GM21423 (cell line): ENCODE data around the gene IFNA1.
A peak's percentile ranks its signal among the peaks of the same experiment; 100 is the strongest.
"Not testable (repeated sequence)": the region's sequence is repeated elsewhere in the genome, so short reads cannot be mapped to it uniquely, and the experiment has no call there.

Experiments used
- ATAC-seq: cut with Tn5 transposase; IDR thresholded peaks from one replicate; pipeline ENCODE4 v1.9.1; 2021; ENCODE audit warnings: mild to moderate bottlenecking, moderate library complexity; ENCODE audit not compliant: unreplicated experiment

Gene IFNA1

DNA sequence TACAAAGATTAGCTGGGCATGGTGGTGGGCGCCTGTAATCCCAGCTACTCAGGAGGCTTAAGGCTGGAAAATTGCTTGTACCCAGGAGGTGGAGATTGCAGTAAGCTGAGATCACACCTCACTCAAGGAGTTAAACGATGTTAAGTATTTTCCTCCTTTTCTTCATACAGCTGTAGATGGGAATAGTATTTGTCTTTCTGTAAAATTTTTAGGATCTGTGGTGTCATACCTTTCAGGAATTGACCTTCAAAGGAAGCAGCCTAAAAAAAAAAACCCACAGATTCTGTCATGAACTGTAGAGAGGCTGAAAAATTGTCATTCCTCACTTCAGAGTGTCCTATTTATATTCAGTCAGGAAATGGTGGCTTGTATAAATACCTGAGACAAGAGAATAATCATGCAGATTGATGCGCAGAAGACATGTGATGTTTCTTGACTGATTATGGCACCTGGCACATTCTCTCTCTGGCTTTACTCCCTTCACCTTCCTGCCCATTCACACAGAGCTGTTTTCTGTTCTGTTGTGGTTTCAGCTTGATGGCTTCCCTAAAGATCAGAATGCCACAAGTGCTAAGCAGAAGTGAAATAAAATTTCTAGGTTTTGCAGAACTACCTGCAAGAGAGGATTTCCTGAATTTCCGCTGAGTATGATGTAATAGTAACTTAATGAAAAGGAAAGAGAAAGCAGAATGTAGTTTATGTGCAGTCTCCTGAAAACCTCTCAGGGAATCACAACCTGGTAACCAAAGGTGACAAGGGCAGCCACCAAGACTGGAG lies 3.8 kb downstream of the IFNA1 start:
- peak; percentile 93 for ATAC-seq

DNA sequence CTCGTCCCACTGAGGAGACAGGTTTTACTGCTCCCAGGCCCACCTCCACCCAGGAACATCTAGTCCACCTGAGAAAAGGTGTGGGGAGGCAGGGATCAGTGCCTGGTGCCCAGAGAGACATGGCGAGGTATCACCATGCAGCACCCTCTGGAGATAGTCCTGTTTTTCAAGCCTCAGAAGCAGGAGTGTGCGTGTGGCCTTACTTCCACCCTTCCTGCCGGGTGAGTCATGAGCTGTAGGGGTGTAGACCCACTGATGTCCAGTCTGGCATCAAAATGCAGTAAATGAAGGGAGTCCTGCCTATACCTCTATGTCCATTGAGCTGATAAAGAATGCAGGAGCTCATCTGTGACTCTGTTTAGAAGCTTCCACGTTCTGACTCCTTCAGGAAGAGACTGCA lies 9.1 kb downstream of the IFNA1 start:
- ATAC-seq: not testable (repeated sequence)

DNA sequence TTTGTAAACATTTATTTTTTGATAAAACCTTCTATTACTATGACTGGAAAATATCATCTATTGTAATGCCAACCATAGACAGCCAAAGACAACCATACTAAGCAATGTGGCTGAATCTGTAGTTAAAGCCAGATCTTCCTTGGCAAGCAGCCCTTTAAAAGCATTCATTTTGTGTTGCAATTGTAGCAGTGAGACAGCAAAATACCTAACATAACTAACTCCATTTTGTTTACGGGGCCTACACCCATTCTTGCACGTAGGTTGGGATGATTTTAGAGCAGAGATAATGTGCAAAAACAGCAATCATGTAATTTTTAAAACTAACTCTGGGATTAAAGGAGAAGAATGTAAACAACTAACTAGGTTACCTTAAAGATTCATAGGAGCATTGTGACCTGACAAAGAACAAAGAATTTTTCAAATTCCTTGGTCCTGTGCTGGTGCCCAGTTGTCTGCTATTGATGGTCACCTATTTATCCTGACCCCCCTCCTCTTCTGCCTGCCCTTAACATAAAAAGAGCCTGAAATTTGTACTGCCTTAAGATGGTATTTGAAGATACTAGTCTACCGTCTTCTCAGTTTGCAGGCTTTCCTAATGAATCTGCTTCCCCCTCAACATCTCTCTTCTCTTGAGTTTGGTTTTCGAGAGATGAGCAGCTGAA lies 10.6 kb downstream of the IFNA1 start:
- no peak for ATAC-seq

DNA sequence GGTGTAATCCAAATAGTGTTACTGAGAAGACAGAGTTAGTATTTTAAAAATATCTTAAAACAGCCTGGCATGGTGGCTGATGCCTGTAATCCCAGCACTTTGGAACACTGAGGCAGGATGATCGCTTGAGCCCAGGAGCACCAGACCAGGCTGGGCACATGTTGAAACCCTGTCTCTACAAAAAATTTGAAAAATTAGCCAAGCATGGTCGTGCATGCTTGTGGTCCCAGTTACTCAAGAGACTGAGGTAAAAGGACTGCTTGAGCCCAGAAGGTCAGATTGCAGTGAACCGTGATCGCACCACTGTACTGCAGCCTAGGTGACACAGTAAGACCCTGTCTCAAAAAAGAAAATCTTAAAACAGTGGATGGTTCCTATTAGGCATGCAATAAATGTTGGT lies 12.4 kb downstream of the IFNA1 start:
- no peak for ATAC-seq

DNA sequence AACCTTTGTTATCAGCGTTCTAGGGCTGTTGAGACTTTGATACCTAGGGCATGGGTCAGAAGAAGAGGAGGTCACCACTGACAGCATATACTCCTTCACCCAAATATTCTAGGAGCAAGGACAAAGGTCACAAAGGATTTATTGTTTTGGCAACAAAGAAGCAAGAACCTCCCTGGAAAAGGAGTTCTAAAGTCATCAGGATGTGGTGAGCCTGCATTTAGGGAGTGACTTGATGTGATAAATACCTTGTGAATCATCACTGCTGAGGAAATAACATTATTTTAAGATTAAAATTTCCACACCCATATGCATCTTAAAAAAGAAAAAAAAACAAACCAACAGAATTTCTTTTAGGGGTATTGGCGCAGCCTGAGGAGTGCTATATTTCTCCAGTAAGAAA lies 13.9 kb downstream of the IFNA1 start:
- no peak for ATAC-seq

DNA sequence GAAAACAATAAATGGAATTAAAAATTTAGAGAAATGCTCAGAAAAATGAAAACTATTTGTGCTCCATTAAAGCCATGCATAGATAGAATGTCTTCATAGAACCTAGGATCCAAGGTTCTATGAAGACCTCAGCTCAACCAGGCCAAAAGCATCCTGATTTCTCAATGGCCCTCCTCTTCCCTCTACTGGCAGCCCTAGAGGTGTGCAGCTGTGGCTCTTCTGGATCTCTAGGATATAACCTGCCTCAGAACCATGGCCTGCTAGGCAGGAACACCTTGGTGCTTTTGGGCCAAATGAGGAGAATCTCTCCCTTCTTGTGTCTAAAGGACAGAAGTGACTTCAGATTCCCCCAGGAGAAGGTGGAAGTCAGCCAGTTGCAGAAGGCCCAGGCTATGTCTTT lies 15.1 kb downstream of the IFNA1 start:
- peak; percentile 78 for ATAC-seq

DNA sequence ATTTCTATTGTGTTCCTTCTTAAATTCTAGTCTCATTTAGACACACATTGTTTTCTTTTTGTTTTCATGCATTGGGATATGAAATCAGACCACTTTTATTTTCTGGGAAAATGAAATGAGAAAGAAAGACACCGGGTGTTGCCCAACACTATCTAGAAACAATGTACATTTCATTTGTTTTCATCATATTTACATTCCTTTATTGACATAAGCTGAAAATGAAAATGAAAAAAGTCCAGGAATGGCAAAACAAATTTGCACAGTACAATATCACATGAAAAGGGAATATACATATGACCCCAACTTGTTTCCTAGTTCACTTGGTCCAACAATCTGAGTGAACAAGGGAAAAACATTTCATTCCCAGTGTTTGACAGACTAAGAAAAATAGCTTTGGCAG lies 21.1 kb downstream of the IFNA1 start:
- no peak for ATAC-seq

DNA sequence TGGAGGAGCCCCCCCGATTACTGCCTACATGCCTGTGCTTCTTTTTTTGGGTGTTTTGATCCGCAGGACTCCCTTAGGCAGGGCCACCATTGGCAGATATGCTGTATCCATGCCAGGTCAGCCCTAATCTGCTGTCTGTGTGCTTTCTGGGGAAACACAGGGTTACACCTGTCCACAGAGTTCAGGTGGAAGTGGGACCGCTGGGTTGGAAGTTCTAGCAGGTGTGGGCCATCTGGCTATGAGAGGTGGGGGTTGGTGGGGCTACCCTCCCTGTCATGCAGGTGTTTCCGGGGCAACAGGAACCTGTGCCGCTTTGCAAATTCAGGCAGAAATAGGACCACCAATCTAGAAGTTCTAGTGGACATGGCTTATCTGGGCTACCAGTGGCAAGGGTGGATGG lies 24.9 kb downstream of the IFNA1 start:
- no peak for ATAC-seq

DNA sequence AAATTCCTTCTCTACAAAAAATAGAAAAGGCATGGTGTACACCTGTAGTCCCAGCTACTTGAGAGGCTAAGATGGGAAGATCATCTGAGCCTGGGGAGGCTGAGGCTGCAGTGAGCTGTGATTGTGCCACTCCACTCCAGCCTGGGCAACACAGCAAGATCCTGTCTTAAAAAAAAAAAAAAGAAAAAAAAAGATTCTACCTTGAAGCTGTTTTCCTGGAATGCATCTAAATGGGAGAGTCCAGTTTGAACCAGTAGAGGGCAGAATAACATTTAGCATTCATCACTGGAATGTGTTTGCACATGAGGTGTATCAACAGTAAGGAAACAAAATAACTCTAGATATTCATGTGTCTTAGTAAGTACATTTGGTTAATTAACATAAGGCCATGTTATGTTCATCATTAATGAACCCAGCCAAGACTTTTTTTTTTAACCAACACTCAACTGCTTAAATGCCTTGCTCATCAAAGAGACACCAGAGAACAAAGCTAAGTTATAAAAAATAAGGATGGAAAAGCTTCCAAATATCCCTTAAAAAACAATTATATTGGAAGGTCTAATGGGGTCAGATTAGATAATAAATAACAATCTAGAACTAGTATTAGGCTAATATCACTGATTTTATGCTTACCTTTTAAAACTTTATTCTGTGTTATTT lies 25.8 kb downstream of the IFNA1 start:
- ATAC-seq: no peak

DNA sequence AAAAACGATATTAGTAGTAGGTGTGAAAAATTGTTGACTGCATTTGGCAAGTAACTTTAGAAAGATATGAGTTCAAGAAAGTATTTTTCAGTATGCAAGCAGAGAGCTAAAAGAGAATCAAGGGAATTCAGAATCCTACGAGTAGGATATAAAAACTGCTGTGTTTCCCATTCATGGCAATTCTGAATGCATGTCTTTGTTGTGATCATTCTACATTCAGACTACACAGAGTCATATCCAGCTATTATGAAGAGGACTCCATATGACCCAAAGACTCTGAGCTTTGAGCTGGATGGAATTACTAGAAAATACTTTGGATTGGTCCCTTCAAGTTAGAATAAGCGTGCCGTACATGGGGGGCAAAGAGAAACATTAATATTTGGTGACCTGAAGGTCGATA lies 29.9 kb downstream of the IFNA1 start:
- no peak for ATAC-seq

DNA sequence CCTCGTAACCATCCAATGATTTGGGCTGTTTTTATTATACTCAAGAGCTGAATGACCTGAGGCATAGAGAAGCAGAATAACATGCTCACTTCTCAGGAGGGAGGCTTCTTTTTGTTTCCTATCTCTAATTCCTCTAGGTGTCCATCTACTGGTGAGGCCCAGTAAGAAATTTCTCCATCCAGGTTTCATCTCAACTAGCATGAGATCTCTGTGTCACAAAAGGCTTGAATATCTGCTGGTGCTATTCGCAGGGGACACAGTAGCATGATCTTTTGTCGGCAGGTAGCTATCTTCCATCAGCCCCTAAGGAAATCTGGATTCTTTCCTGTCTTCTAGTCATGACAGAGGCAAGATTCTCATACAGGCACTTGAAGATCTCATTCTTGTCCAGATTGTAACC lies 33.0 kb downstream of the IFNA1 start:
- no peak for ATAC-seq

DNA sequence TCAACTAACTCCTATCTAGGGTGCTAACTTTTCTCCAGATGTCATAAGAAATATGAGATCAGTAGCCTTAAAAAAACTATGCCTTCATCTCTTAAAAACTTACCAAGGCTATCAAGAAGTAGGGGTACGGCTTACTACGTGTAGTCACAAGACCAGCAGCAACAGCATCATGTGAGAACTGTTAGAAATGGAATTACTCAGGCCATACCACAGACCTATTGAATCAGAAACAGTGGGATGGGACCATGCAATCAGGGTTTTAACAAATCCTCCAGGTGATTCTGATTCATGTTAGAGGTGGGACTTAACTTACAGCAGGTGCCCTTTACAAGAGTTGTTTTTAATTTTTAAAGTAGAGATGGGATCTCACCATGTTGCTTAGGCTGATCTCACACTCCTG lies 37.2 kb downstream of the IFNA1 start:
- no peak for ATAC-seq

DNA sequence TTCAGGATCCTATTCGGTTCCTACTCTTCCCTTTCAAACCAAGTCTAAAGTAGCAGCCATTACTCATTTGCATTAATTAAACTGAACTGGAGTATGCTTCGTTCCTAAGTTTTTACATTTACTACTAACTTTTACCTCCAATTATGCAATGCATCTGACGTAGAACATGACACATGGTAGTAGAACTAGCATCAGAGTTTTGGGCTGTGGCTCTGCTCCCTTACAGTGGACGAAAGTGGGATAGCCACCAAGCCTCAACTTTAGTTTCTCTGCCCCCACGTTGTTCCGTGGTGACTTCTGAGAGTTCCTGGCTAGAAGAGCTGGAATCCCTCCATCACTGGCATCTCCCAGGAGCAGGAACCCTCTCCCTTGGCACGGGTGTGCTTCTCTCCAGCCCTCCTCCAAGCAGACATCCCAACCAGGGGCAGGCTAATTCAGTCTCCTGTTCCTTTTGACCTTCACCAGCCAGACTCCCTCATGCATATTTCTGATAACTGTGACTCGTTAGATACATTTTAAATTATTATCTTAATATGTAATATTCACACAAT lies 39.0 kb downstream of the IFNA1 start:
- ATAC-seq: no peak

DNA sequence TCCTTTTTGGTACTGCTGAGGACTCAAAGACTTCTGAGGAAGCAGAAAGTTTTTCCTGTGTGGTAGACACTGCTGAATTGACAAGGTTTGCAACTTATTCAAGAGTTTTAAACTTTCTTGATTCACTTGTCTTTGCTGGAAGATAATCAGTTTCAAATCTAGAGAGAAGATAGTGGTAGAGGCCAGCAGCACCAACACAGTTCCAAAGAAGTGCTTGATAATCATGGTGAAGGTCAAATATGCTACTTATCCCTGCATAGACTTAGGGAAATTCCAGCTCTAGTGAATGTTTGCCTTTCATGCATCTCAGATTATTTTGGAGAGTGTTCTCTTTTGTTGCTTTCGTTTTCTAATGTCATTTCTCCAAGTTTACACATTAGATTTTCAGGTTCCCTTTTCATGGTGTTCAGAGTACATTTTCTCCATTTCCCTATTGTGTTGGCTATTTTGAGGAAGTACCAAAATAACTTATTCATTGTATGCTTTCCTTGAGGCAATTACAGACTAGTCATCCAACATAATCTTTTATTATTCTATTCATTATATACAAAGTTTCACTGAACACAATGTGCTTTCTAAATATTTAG lies 41.3 kb downstream of the IFNA1 start:
- no peak for ATAC-seq

DNA sequence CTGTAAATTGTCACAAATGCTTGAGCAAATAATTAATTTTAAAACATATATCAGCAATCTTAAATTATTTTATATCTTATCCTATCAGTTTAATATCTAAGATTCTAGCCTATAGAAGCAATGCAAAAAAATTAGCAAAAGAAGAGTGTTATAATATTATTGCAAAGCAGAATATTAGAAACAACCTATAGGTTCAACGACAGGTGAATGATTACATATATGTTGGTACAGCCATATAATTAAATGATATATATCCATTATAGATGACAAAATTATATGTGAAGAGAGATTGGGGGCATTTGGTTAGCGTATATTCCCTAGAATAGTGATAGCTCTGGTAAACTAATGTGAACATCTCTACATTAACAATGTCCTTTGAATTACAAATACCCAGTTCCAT lies 42.0 kb downstream of the IFNA1 start, which contains the start of gene IFNE:
IFNE (minus strand) TSS at position 101 of the 400 bp plus-strand sequence. CDS start 619 bp downstream, outside the sequence.
- ATAC-seq: no peak
